ENCODE results near the gene IGSF9. TPM values are rescaled to one million over a fixed set of nuclear protein-coding genes. Genes with fewer than 3 reads are reported as not detected.

Gene IGSF9
- total RNA-seq, 5 donors from 2014 or later (not counting 1 experiment from before 2014, with no cell fraction given): 0.06 to 0.16 (median 0.12) TPM; not detected in 2

DNA sequence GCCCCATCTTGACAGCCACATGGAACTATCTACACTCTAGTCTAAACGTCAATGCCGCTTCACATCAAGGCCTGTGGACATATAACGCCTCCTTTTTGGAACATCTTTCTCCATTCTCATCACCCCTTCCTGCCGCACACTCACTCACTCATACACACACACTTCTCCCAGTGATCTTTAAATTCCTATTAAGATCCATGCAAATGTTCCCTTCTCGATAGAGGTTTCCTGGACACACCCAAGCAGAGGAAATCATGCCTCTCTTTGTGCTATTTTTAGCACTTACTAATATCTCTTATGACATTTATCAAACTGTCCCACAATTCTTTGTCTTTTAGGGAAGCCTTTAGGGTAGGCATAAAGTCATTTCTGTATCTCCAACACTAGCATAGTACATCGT is 36.9 kb upstream of the IGSF9 start:
- no peak overlapping the region for H3K4me3 ChIP-seq (ENCODE audit: control insufficient read depth in 1 of 2, extremely low read depth in 1 of 2, low read length in 1 of 2)
- no peaks in the 10 kb centered on the region for H3K36me3 ChIP-seq (ENCODE audit: control insufficient read depth in 2 of 2, extremely low read depth in 1 of 2, insufficient read depth in 1 of 2, low read length in 1 of 2)
- ATAC-seq (replicated peaks in 1 of 4): no peak
- Mint-ChIP-seq H3K27ac (peak overlapping the region in 1 of 2 donors; percentile 7), H3K9me3 (no peaks in the 10 kb centered on the region), H3K36me3 (no peaks in the 10 kb centered on the region), H3K27me3 (peaks cover 30 to 41% of the 10 kb centered on the region in 2 donors), H3K4me1 (no peaks in the 10 kb centered on the region), H3K4me3 (no peak overlapping the region)
- no peak overlapping the region for H3K27ac ChIP-seq (ENCODE audit: low read length)
- peaks cover 0 to 24% of the 10 kb centered on the region in 2 experiments for H3K27me3 ChIP-seq (replicated peaks in 1 of 2; ENCODE audit: control insufficient read depth in 2 of 2, extremely low read depth in 1 of 2, insufficient read depth in 2 of 2, low read length in 1 of 2)
- no peak for DNase-seq
- H3K9me3 ChIP-seq: no peaks in the 10 kb centered on the region
- WGBS (ENCODE audit: insufficient coverage): 94% methylated on average over 3 of the region's 6 CpGs
- no peaks in the 10 kb centered on the region for H3K4me1 ChIP-seq (ENCODE audit: control insufficient read depth in 1 of 2, extremely low read depth in 1 of 2, insufficient read depth in 2 of 2, low read length in 2 of 2)
- POLR2A ChIA-PET: no interaction called here
- CTCF ChIA-PET: interaction anchor here in 1 of 2 donors (0.5 kb wide), 1 partner anchor 23 kb away, joined by 4 read pairs; no protein-coding TSS in a partner anchor

DNA sequence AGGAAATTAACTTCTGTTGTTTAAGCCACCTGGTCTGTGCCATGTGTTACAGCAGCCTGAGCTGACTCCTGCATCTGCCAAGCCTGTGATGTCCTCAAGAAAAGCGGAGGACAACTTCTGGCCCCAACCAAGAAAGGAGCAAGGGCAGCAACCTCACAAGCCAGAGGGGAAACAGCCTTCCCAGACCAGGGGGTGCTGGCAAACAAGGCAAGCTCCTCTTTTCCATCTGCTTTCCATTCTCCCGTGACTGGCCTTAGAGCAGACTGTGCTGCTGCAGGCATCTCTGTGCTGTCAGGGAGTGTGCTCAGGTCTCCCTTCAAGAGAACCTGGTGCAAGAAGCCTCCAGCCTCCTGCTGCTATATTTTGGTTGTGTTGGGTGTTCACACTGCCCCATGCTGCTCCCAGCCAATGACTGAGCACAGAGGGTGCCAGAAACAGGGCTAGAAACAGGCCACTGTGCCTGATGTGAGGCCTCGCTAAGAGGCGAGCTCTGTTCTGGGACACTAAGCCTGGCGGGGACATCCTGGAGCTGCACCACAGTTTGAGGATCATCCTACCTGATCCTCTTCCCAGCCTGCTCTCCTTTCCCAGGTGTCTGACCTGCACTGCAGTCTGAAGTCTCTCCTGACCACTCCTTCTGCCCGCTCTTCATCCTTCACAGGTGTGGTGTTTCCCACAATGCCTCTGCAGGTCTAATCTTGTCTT is 36.1 kb upstream of the IGSF9 start:
- no peaks in the 10 kb centered on the region for H3K4me1 ChIP-seq (ENCODE audit: control insufficient read depth in 1 of 2, extremely low read depth in 1 of 2, insufficient read depth in 2 of 2, low read length in 2 of 2)
- H3K27me3 ChIP-seq (replicated peaks in 1 of 2; ENCODE audit: control insufficient read depth in 2 of 2, extremely low read depth in 1 of 2, insufficient read depth in 2 of 2, low read length in 1 of 2): peaks cover 0 to 24% of the 10 kb centered on the region in 2 experiments
- no peak for DNase-seq
- no peaks in the 10 kb centered on the region for H3K36me3 ChIP-seq (ENCODE audit: control insufficient read depth in 2 of 2, extremely low read depth in 1 of 2, insufficient read depth in 1 of 2, low read length in 1 of 2)
- no peak overlapping the region for H3K27ac ChIP-seq (ENCODE audit: low read length)
- POLR2A ChIA-PET: no interaction called here
- Mint-ChIP-seq H3K27ac (no peak overlapping the region), H3K4me3 (no peak overlapping the region), H3K27me3 (peaks cover 30 to 39% of the 10 kb centered on the region in 2 donors), H3K36me3 (no peaks in the 10 kb centered on the region), H3K4me1 (no peaks in the 10 kb centered on the region), H3K9me3 (no peaks in the 10 kb centered on the region)
- H3K9me3 ChIP-seq: no peaks in the 10 kb centered on the region
- 93% methylated on average over 6 of the region's 6 CpGs for WGBS (ENCODE audit: insufficient coverage)
- no peak overlapping the region for H3K4me3 ChIP-seq (ENCODE audit: control insufficient read depth in 1 of 2, extremely low read depth in 1 of 2, low read length in 1 of 2)
- no peak for ATAC-seq (replicated peaks in 1 of 4)
- CTCF ChIA-PET: no interaction called here

DNA sequence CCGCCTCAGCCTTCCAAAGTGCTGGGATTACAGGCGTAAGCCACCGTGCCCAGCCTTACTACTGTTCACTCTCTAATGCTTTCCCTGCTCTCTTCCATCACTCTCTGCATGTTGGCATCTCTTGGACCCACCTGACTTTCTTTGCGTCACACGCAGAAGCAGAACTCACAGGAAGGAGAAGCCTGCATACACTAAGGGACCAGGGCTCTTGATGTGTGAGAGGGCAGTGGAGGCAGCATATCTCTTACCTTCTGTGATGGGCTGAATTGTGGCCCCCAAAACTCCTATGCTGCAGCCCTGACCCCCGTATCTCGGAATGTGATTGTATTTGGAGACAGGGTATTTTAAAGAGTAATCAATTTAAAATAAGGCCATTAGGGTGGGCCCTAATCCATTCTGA is 35.4 kb upstream of the IGSF9 start:
- no peak overlapping the region for H3K27ac ChIP-seq (ENCODE audit: low read length)
- Mint-ChIP-seq H3K27me3 (peaks cover 30 to 39% of the 10 kb centered on the region in 2 donors), H3K4me3 (no peak overlapping the region), H3K27ac (no peak overlapping the region), H3K36me3 (no peaks in the 10 kb centered on the region), H3K4me1 (no peaks in the 10 kb centered on the region), H3K9me3 (no peaks in the 10 kb centered on the region)
- CTCF ChIA-PET: no interaction called here
- no peak for DNase-seq
- POLR2A ChIA-PET: no interaction called here
- no peak for ATAC-seq (replicated peaks in 1 of 4)
- H3K27me3 ChIP-seq (replicated peaks in 1 of 2; ENCODE audit: control insufficient read depth in 2 of 2, extremely low read depth in 1 of 2, insufficient read depth in 2 of 2, low read length in 1 of 2): peaks cover 0 to 24% of the 10 kb centered on the region in 2 experiments
- no peaks in the 10 kb centered on the region for H3K4me1 ChIP-seq (ENCODE audit: control insufficient read depth in 1 of 2, extremely low read depth in 1 of 2, insufficient read depth in 2 of 2, low read length in 2 of 2)
- H3K4me3 ChIP-seq (ENCODE audit: control insufficient read depth in 1 of 2, extremely low read depth in 1 of 2, low read length in 1 of 2): no peak overlapping the region
- H3K36me3 ChIP-seq (ENCODE audit: control insufficient read depth in 2 of 2, extremely low read depth in 1 of 2, insufficient read depth in 1 of 2, low read length in 1 of 2): no peaks in the 10 kb centered on the region
- no peaks in the 10 kb centered on the region for H3K9me3 ChIP-seq
- 100% methylated on average over 1 of the region's 7 CpGs for WGBS (ENCODE audit: insufficient coverage)

DNA sequence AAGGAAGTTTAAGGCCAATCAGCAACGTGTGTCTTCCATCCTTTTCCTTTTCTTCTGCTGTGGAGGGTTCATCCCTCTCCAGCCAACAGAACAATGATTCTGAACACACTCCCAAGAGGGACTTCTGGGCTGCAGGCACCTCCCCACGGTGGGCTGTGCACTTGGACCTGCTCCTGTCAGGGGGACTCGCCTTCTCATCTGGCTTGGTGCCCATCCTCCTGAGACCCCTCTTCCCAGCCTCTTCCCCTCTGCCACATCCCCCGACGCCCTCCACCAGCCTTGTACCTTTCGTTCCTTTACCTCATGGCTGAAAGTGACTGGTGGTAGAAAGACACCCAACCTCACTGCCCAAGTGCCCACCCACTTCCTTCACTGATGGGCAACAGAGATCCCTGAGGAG is 34.7 kb upstream of the IGSF9 start:
- Histone ChIP-seq H3K4me1 (ENCODE audit: control insufficient read depth in 1 of 2, extremely low read depth in 1 of 2, insufficient read depth in 2 of 2, low read length in 2 of 2) (no peaks in the 10 kb centered on the region), H3K4me3 (ENCODE audit: control insufficient read depth in 1 of 2, extremely low read depth in 1 of 2, low read length in 1 of 2) (no peak overlapping the region), H3K9me3 (no peaks in the 10 kb centered on the region), H3K27ac (ENCODE audit: low read length) (no peak overlapping the region), H3K27me3 (replicated peaks in 1 of 2; ENCODE audit: control insufficient read depth in 2 of 2, extremely low read depth in 1 of 2, insufficient read depth in 2 of 2, low read length in 1 of 2) (peaks cover 0 to 18% of the 10 kb centered on the region in 2 experiments), H3K36me3 (ENCODE audit: control insufficient read depth in 2 of 2, extremely low read depth in 1 of 2, insufficient read depth in 1 of 2, low read length in 1 of 2) (no peaks in the 10 kb centered on the region)
- no peaks in the 10 kb centered on the region for H3K9me3 Mint-ChIP-seq
- CTCF ChIA-PET: no interaction called here
- H3K27me3 Mint-ChIP-seq: peaks cover 27 to 34% of the 10 kb centered on the region in 2 donors
- H3K27ac Mint-ChIP-seq: no peak overlapping the region
- no peaks in the 10 kb centered on the region for H3K4me1 Mint-ChIP-seq
- POLR2A ChIA-PET: no interaction called here
- no peaks in the 10 kb centered on the region for H3K36me3 Mint-ChIP-seq
- no peak overlapping the region for H3K4me3 Mint-ChIP-seq
- DNase-seq: no peak
- 42% methylated on average over 2 of the region's 6 CpGs for WGBS (ENCODE audit: insufficient coverage)
- ATAC-seq (replicated peaks in 1 of 4): no peak

DNA sequence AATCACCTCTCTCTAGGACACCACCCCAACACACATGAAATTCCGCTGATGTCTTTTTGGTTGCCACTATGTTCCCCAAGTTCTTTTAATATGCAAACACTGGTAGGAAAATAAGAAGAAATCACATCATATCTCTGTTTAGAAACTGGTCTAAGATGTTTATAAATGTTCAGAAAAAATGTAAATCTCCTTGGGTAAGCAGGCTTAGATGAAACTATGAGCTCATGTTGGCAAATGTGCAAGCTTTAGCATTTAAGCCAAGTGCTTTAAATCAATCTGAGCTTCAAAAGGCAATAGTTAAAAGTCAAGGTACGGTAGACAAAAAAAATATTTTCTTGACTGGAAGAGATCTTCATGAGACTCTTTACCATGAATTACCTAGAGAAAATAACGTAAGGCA is 33.8 kb upstream of the IGSF9 start:
- Mint-ChIP-seq H3K27ac (no peak overlapping the region), H3K9me3 (no peaks in the 10 kb centered on the region)
- WGBS (ENCODE audit: insufficient coverage): no CpG with 5 or more reads among the region's 3 CpGs

DNA sequence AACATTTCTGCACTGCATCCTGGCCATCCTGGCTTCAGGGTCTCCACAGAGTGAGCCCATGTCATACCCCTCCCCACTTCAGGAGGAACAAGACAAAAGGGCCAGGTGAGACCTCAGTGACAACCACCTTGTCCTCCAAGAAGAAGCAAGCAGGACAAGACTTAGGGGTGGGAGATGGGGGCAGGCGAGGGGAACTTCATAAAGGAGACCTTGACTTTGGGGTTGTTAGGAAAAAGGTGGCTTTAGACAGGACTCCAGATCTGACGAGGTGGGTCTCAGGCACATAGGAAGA is 32.6 kb upstream of the IGSF9 start:
- H3K9me3 Mint-ChIP-seq: no peaks in the 10 kb centered on the region
- Histone ChIP-seq H3K9me3 (no peaks in the 10 kb centered on the region), H3K4me1 (ENCODE audit: control insufficient read depth in 1 of 2, extremely low read depth in 1 of 2, insufficient read depth in 2 of 2, low read length in 2 of 2) (no peaks in the 10 kb centered on the region), H3K36me3 (ENCODE audit: control insufficient read depth in 2 of 2, extremely low read depth in 1 of 2, insufficient read depth in 1 of 2, low read length in 1 of 2) (no peaks in the 10 kb centered on the region), H3K27me3 (replicated peaks in 1 of 2; ENCODE audit: control insufficient read depth in 2 of 2, extremely low read depth in 1 of 2, insufficient read depth in 2 of 2, low read length in 1 of 2) (peaks cover 0 to 31% of the 10 kb centered on the region in 2 experiments), H3K27ac (ENCODE audit: low read length) (no peak overlapping the region), H3K4me3 (ENCODE audit: control insufficient read depth in 1 of 2, extremely low read depth in 1 of 2, low read length in 1 of 2) (no peak overlapping the region)
- ChIA-PET POLR2A (no interaction called here), CTCF (no interaction called here)
- no peaks in the 10 kb centered on the region for H3K4me1 Mint-ChIP-seq
- H3K27ac Mint-ChIP-seq: no peak overlapping the region
- WGBS (ENCODE audit: insufficient coverage): no CpG with 5 or more reads among the region's 2 CpGs
- DNase-seq (no peak), ATAC-seq (replicated peaks in 1 of 4) (no peak)
- no peak overlapping the region for H3K4me3 Mint-ChIP-seq
- peaks cover 26 to 29% of the 10 kb centered on the region in 2 donors for H3K27me3 Mint-ChIP-seq
- H3K36me3 Mint-ChIP-seq: no peaks in the 10 kb centered on the region

More for the DNA sequence above, 33.8 kb upstream of the IGSF9 start:
- H3K27me3 Mint-ChIP-seq: peaks cover 26 to 33% of the 10 kb centered on the region in 2 donors
- no peak overlapping the region for H3K4me3 ChIP-seq (ENCODE audit: control insufficient read depth in 1 of 2, extremely low read depth in 1 of 2, low read length in 1 of 2)
- no peak overlapping the region for H3K27ac ChIP-seq (ENCODE audit: low read length)
- peaks cover 0 to 22% of the 10 kb centered on the region in 2 experiments for H3K27me3 ChIP-seq (replicated peaks in 1 of 2; ENCODE audit: control insufficient read depth in 2 of 2, extremely low read depth in 1 of 2, insufficient read depth in 2 of 2, low read length in 1 of 2)
- ChIA-PET CTCF (no interaction called here), POLR2A (no interaction called here)
- no peaks in the 10 kb centered on the region for H3K36me3 ChIP-seq (ENCODE audit: control insufficient read depth in 2 of 2, extremely low read depth in 1 of 2, insufficient read depth in 1 of 2, low read length in 1 of 2)
- no peaks in the 10 kb centered on the region for H3K4me1 Mint-ChIP-seq
- no peak overlapping the region for H3K4me3 Mint-ChIP-seq
- no peaks in the 10 kb centered on the region for H3K9me3 ChIP-seq
- H3K36me3 Mint-ChIP-seq: no peaks in the 10 kb centered on the region
- no peaks in the 10 kb centered on the region for H3K4me1 ChIP-seq (ENCODE audit: control insufficient read depth in 1 of 2, extremely low read depth in 1 of 2, insufficient read depth in 2 of 2, low read length in 2 of 2)
- DNase-seq (no peak), ATAC-seq (replicated peaks in 1 of 4) (no peak)
